ENCODE results near the gene SP8. TPM values are rescaled to one million over a fixed set of nuclear protein-coding genes. Genes with fewer than 3 reads are reported as not detected.
"Not testable (repeated sequence)": the region's sequence is repeated elsewhere in the genome, so short reads cannot be mapped to it uniquely, and the experiment has no call there.

Gene SP8
- total and polyA plus RNA-seq, 8 donors, result not detected

DNA sequence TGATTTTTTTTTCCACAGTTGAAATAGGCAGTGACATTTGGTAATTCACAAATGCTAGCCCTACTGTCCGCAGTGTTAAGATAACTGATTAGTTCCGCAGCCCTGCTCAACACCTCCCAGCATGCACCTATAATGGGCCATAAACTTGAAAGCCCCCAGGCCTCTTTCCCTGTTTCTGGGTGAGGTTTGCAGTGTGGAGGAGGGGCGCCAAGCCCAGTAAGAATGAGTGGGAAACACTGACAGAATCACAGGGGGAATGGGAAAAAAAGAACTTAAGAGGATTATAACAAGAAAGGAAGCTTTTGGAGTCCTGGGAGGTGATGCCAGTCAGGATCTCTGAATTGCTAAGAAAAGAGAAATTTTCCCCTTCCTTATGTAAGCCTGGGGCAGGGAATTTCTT lies 39.6 kb upstream of the SP8 start:
- no peak for DNase-seq

GRCh38 chr7:20825555-20825954 lies 38.9 kb upstream of the SP8 start:
- no peaks in the 10 kb centered on the region for H3K4me1 ChIP-seq
- WGBS, 5 donors, result 75 to 90% (median 82%) methylated on average over 2 of the region's 2 CpGs
- no peak for DNase-seq
- no peak for TF ChIP-seq POLR2AphosphoS5 (IDR thresholded peaks at IDR 0.05)
- H3K4me3 ChIP-seq, result no peak overlapping the region
- H3K36me3 ChIP-seq, result no peaks in the 10 kb centered on the region
- no peaks in the 10 kb centered on the region for H3K27me3 ChIP-seq
- H3K9me3 ChIP-seq, result no peaks in the 10 kb centered on the region
- no peak overlapping the region for H3K27ac ChIP-seq
- intact Hi-C loops (cut with DNase I; ENCODE audit: low total_unique reads), result no loop called here

More for the DNA sequence above, 39.6 kb upstream of the SP8 start:
- WGBS, 5 donors, result 64 to 73% (median 71%) methylated on average over 3 of the region's 3 CpGs
- Histone ChIP-seq H3K9me3 (no peaks in the 10 kb centered on the region), H3K27ac (no peak overlapping the region), H3K27me3 (peaks cover 0 to 2% (median 0%) of the 10 kb centered on the region in 3 donors), H3K36me3 (no peaks in the 10 kb centered on the region), H3K4me1 (no peaks in the 10 kb centered on the region), H3K4me3 (no peak overlapping the region)
- intact Hi-C loops (cut with DNase I; ENCODE audit: low total_unique reads), result no loop called here
- TF ChIP-seq EP300 (IDR thresholded peaks at IDR 0.05), result no peak
- no peak for TF ChIP-seq CTCF (IDR thresholded peaks at IDR 0.05)
- no peak for TF ChIP-seq POLR2A (IDR thresholded peaks at IDR 0.05)
- TF ChIP-seq POLR2AphosphoS5 (IDR thresholded peaks at IDR 0.05), result no peak

DNA sequence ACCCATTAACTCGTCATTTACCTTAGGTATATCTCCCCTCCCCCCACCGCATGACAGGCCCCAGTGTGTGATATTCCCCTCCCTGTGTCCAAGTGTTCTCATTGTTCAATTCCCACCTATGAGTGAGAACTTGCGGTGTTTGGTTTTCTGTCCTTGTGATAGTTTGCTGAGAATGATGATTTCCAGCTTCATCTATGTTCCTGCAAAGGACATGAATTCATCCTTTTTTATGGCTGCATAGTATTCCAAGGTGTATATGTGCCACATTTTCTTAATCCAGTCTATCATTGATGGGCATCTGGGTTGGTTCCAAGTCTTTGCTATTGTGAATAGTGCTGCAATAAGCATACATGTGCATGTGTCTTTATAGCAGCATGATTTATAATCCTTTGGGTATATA lies 34.7 kb upstream of the SP8 start:
- H3K9me3 ChIP-seq; H3K4me3 ChIP-seq; H3K36me3 ChIP-seq; H3K4me1 ChIP-seq; intact Hi-C loops (cut with DNase I; ENCODE audit: low total_unique reads); DNase-seq; H3K27me3 ChIP-seq; H3K27ac ChIP-seq: not testable (repeated sequence)
- 87 to 93% (median 88%) methylated on average over 3 of the region's 3 CpGs for WGBS, 5 donors

GRCh38 chr7:20816372-20816959 lies 29.8 kb upstream of the SP8 start:
- Histone ChIP-seq H3K36me3 (no peaks in the 10 kb centered on the region), H3K27me3 (no peaks in the 10 kb centered on the region), H3K4me3 (no peak overlapping the region), H3K9me3 (no peaks in the 10 kb centered on the region), H3K4me1 (no peaks in the 10 kb centered on the region), H3K27ac (no peak overlapping the region)
- 35 to 40% (median 40%) methylated on average over 4 of the region's 4 CpGs for WGBS, 5 donors
- no peak for TF ChIP-seq POLR2A (IDR thresholded peaks at IDR 0.05)
- intact Hi-C loops (cut with DNase I; ENCODE audit: low total_unique reads), result no loop called here
- DNase-seq, result no peak

DNA sequence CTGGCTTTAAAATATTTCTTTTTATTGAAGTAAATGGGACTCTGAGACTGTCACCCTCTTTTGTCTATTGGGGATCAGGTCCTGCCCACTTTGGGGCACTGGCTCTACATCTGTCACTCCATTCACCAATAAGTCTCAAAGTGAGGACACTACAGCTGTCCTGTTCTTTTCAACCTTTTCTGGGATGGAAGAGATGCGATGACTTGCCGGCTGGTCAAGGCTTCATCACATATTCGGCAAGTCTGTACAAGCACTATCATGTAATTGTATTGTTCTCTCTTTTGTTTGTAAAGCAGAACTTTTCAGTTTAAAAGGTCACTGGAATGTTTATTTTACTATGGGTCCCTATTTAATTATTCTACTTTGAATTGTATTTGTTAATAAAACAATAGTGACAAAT lies 17.7 kb upstream of the SP8 start:
- WGBS, 5 donors, result 62 to 77% (median 66%) methylated on average over 3 of the region's 3 CpGs
- intact Hi-C loops (cut with DNase I; ENCODE audit: low total_unique reads), result no loop called here
- no peak overlapping the region for H3K4me3 ChIP-seq
- H3K27ac ChIP-seq, result no peak overlapping the region
- H3K36me3 ChIP-seq, result no peaks in the 10 kb centered on the region
- H3K27me3 ChIP-seq, result peaks cover 0 to 56% (median 16%) of the 10 kb centered on the region in 3 donors
- H3K4me1 ChIP-seq, result no peaks in the 10 kb centered on the region
- peaks cover 0 to 13% (median 7%) of the 10 kb centered on the region in 4 donors for H3K9me3 ChIP-seq
- no peak for TF ChIP-seq POLR2A (IDR thresholded peaks at IDR 0.05)
- no peak for TF ChIP-seq EP300 (IDR thresholded peaks at IDR 0.05)
- TF ChIP-seq POLR2AphosphoS5 (IDR thresholded peaks at IDR 0.05), result no peak
- TF ChIP-seq CTCF (IDR thresholded peaks at IDR 0.05), result no peak
- no peak for DNase-seq

- no peaks in the 10 kb centered on the region for H3K36me3 ChIP-seq
- DNase-seq, result no peak
- no peak overlapping the region for H3K4me3 ChIP-seq
- H3K9me3 ChIP-seq, result peaks cover 0 to 6% (median 2%) of the 10 kb centered on the region in 4 donors
- H3K27ac ChIP-seq, result no peak overlapping the region
- peaks cover 25 to 86% (median 54%) of the 10 kb centered on the region in 3 donors for H3K27me3 ChIP-seq
- intact Hi-C loops (cut with DNase I; ENCODE audit: low total_unique reads), result loop anchor here (10.0 kb wide), 1 partner anchor 455 kb away; no protein-coding TSS in a partner anchor
- H3K4me1 ChIP-seq, result peaks cover 14 to 27% (median 21%) of the 10 kb centered on the region in 4 donors
- TF ChIP-seq POLR2AphosphoS5 (IDR thresholded peaks at IDR 0.05) (no peak), EP300 (IDR thresholded peaks at IDR 0.05) (no peak), CTCF (IDR thresholded peaks at IDR 0.05) (no peak), POLR2A (IDR thresholded peaks at IDR 0.05) (no peak)
- WGBS, 5 donors, result 51 to 62% (median 55%) methylated on average over 5 of the region's 5 CpGs
Observed at GRCh38 chr7:20799566-20800366, 13.1 kb upstream of the SP8 start.

Data from stomach (tissue), 9 donors.